ENCODE data around the gene MCRIP2.
A peak's percentile ranks its signal among the peaks of the same experiment; 100 is the strongest.

GRCh38 chr16:610513-611381 lies 30.9 kb upstream of the MCRIP2 start:
- TF ChIP-seq, protein P1, sequence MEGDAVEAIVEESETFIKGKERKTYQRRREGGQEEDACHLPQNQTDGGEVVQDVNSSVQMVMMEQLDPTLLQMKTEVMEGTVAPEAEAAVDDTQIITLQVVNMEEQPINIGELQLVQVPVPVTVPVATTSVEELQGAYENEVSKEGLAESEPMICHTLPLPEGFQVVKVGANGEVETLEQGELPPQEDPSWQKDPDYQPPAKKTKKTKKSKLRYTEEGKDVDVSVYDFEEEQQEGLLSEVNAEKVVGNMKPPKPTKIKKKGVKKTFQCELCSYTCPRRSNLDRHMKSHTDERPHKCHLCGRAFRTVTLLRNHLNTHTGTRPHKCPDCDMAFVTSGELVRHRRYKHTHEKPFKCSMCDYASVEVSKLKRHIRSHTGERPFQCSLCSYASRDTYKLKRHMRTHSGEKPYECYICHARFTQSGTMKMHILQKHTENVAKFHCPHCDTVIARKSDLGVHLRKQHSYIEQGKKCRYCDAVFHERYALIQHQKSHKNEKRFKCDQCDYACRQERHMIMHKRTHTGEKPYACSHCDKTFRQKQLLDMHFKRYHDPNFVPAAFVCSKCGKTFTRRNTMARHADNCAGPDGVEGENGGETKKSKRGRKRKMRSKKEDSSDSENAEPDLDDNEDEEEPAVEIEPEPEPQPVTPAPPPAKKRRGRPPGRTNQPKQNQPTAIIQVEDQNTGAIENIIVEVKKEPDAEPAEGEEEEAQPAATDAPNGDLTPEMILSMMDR (IDR thresholded peaks at IDR 0.05), result peak; percentile 66 to 85 (median 80)
- no peak for TF ChIP-seq POLR2A (IDR thresholded peaks at IDR 0.05)

Measured in right lobe of liver (tissue), 4 donors.